B cell (primary cell): Measurements from ENCODE around the gene GIMAP5. TPM values are rescaled to one million over a fixed set of nuclear protein-coding genes. Genes with fewer than 3 reads are reported as not detected.

Source experiments
- ATAC-seq: fragments of 200-7000 bp; cut with Tn5 transposase; one replicate; pipeline ENCODE4 v1.10.0; 2021; ENCODE audit warnings: low read depth, mild to moderate bottlenecking, moderate number of reproducible peaks, moderate library complexity
- CTCF ChIA-PET: fragments of 350-600 bp; sonication (Branson Sonifier 250); formaldehyde crosslinking; loops from one replicate; lab custom pipeline; 2021; ENCODE audit warnings: antibody characterized with exemption, inconsistent platforms; lab: Charles Lee
- POLR2A ChIA-PET: fragments of 350-600 bp; sonication (Branson Sonifier 250); formaldehyde crosslinking; loops from one replicate; lab custom pipeline; 2021; ENCODE audit warnings: antibody characterized with exemption; lab: Charles Lee
- DNase-seq: peaks from one replicate; pipeline ENCODE4 v3.0.0; 2013
- H2AFZ ChIP-seq: 2 replicates; pipeline ENCODE4 v1.6.1; 2012; ENCODE audit warnings: mild to moderate bottlenecking, low read depth, low read length; ENCODE audit not compliant: insufficient read depth, poor library complexity, severe bottlenecking
- H3K27ac ChIP-seq, 2 donors: 1 replicate in 1 of 2; 2 replicates in 1 of 2; pipeline ENCODE4 v1.5.1; 2012 to 2013; ENCODE audit warnings: low read length in 2 of 2, mild to moderate bottlenecking in 2 of 2, moderate library complexity in 1 of 2
- H3K27me3 ChIP-seq, 4 experiments: fragments of 200-600 bp in 1 of 4; sonication (generic) in 1 of 4; replicated peaks in 1 of 4; 1 replicate in 2 of 4; 2 replicates in 2 of 4; pipeline versions ENCODE4 v1.6.1 to v1.7.0; 2013 to 2016; ENCODE audit warnings: low read length in 3 of 4, mild to moderate bottlenecking in 2 of 4, mixed read lengths in 1 of 4, moderate library complexity in 1 of 4; ENCODE audit not compliant: insufficient read depth in 4 of 4, control insufficient read depth in 3 of 4; ENCODE audit errors: control extremely low read depth in 1 of 4
- H3K36me3 ChIP-seq, 2 experiments: replicated peaks in 1 of 2; 1 replicate in 1 of 2; 2 replicates in 1 of 2; pipeline versions ENCODE4 v1.6.1 to v1.7.1; 2013; ENCODE audit warnings: low read length in 1 of 2; ENCODE audit not compliant: insufficient read depth in 2 of 2, control insufficient read depth in 1 of 2; ENCODE audit errors: control extremely low read depth in 1 of 2, extremely low read depth in 1 of 2
- H3K4me1 ChIP-seq, 2 donors: fragments of 200-600 bp in 1 of 2; sonication (generic) in 1 of 2; 1 replicate in 1 of 2; 2 replicates in 1 of 2; pipeline versions ENCODE4 v1.5.1 to v1.6.1; 2013 to 2017; ENCODE audit warnings: low read length in 2 of 2; ENCODE audit not compliant: control insufficient read depth in 2 of 2, insufficient read depth in 2 of 2
- H3K4me2 ChIP-seq: replicated peaks from 2 replicates; pipeline ENCODE3; 2012; ENCODE audit warnings: mild to moderate bottlenecking, low read depth, low read length; ENCODE audit not compliant: poor library complexity, severe bottlenecking
- H3K4me3 ChIP-seq, 5 experiments: fragments of 200-600 bp in 1 of 5; sonication (generic) in 1 of 5; 1 replicate in 3 of 5; 2 replicates in 2 of 5; pipeline versions ENCODE4 v1.5.1 to v1.7.0; 2011 to 2016; ENCODE audit warnings: low read length in 4 of 5, mild to moderate bottlenecking in 4 of 5, low read depth in 2 of 5, control low read depth in 1 of 5, moderate library complexity in 1 of 5; ENCODE audit not compliant: insufficient read depth in 1 of 5; ENCODE audit errors: control extremely low read depth in 1 of 5, extremely low read depth in 1 of 5
- H3K79me2 ChIP-seq: fragments of 200-600 bp; sonication (generic); one replicate; pipeline ENCODE4 v1.6.0; 2016; ENCODE audit warnings: low read length; ENCODE audit not compliant: control insufficient read depth, insufficient read depth
- H3K9ac ChIP-seq: fragments of 200-600 bp; sonication (generic); 2 replicates; pipeline ENCODE4 v1.6.1; 2017; ENCODE audit warnings: mild to moderate bottlenecking, low read length, moderate library complexity
- H3K9me3 ChIP-seq, 3 donors: one replicate each; pipeline versions ENCODE4 v1.6.1 to v1.7.1; 2013; ENCODE audit warnings: low read length in 2 of 3; ENCODE audit not compliant: control insufficient read depth in 2 of 3, insufficient read depth in 1 of 3; ENCODE audit errors: control extremely low read depth in 1 of 3
- H4K20me1 ChIP-seq: 2 replicates; pipeline ENCODE4 v1.6.0; 2012; ENCODE audit warnings: mild to moderate bottlenecking, low read length; ENCODE audit not compliant: insufficient read depth, control insufficient read depth, poor library complexity, severe bottlenecking
- H3K27ac Mint-ChIP-seq: one replicate; pipeline ENCODE4 v1.8.0; 2021; ENCODE audit warnings: mixed read lengths
- H3K27me3 Mint-ChIP-seq: one replicate; pipeline ENCODE4 v1.8.0; 2021; ENCODE audit warnings: mixed read lengths
- H3K4me1 Mint-ChIP-seq: one replicate; pipeline ENCODE4 v1.8.0; 2021; ENCODE audit warnings: mixed read lengths
- H3K4me3 Mint-ChIP-seq: one replicate; pipeline ENCODE4 v1.8.0; 2021; ENCODE audit warnings: mixed read lengths
- H3K9me3 Mint-ChIP-seq: one replicate; pipeline ENCODE4 v1.8.0; 2022; ENCODE audit warnings: mixed read lengths; ENCODE audit not compliant: insufficient read depth
- EZH2 ChIP-seq: IDR thresholded peaks from 2 replicates; pipeline ENCODE4 v1.6.1; 2012; ENCODE audit warnings: borderline replicate concordance, low read depth, mild to moderate bottlenecking, moderate library complexity, low read length; ENCODE audit not compliant: insufficient read depth, poor library complexity, severe bottlenecking
- WGBS: methylation state at CpG from one replicate; pipeline ENCODE4 v1.1.5; 2013; ENCODE audit warnings: missing lambda C conversion rate; ENCODE audit not compliant: insufficient coverage; 5-methylcytosine and 5-hydroxymethylcytosine counted together
- intact Hi-C: fragments of 100-400 bp; cut with micrococcal nuclease; formaldehyde crosslinking; loops from one replicate; pipeline ENCODE4 v1.10.0; 2022
- polyA plus RNA-seq: library from polyadenylated mRNA; depleted of rRNA; stranded (reverse); fragments of >200 nt; gene quantifications from 2 replicates; pipeline ENCODE4 v1.2.3, GENCODE V29; 2012
- total RNA-seq, 2 donors: library from RNA; stranded (reverse); fragments of 120-200 nt in 1 of 2; gene quantifications; 1 replicate in 1 of 2; 2 replicates in 1 of 2; pipeline versions ENCODE4 v1.2.3 to v1.2.4, GENCODE V29; 2013 to 2022
- TF ChIP-seq, protein P1 (sequence below): fragments of 200-600 bp; IDR thresholded peaks from one replicate; pipeline ENCODE4 v1.8.0; 2022; ENCODE audit warnings: antibody characterized with exemption, mild to moderate bottlenecking

GIMAP5 gene
- total and polyA plus RNA-seq, 2 donors (not counting 1 experiment from before 2014, with no cell fraction given), result 0.27 to 0.40 TPM

DNA sequence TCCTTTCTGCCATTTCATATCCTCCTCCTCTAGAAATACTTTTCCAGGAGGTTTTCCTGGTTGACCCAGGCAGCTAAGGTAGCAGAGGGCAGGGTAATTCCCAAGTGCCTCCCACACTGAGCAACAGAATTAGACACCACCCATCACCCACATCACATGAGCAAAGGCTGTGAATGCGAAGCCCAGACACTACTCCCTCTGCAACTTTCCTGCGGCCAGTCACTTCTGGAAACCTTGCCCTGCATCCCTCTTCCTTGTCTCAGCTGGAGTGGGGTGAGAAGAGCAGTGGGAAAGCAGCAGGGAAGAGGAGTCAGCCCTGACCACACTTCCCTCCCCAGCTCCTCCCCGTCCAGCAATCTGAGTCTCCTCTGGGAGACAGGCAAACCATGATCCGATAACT lies 47.7 kb downstream of the GIMAP5 start:
- H3K9me3 ChIP-seq, result no peaks in the 10 kb centered on the region
- no peaks in the 10 kb centered on the region for H4K20me1 ChIP-seq
- H3K79me2 ChIP-seq, result no peaks in the 10 kb centered on the region
- H3K4me2 ChIP-seq, result no peak overlapping the region
- H3K9ac ChIP-seq, result no peak overlapping the region
- peaks cover 0 to 8% of the 10 kb centered on the region in 2 donors for H3K4me1 ChIP-seq
- Mint-ChIP-seq H3K27me3 (peaks cover 15% of the 10 kb centered on the region), H3K27ac (no peak overlapping the region), H3K4me1 (peaks cover 8% of the 10 kb centered on the region), H3K9me3 (no peaks in the 10 kb centered on the region), H3K4me3 (no peak overlapping the region)
- CTCF ChIA-PET, result no interaction called here
- DNase-seq (no peak), ATAC-seq (no peak)
- POLR2A ChIA-PET, result no interaction called here
- no peak overlapping the region for H3K4me3 ChIP-seq
- no peaks in the 10 kb centered on the region for H3K27me3 ChIP-seq
- H3K27ac ChIP-seq, result no peak overlapping the region
- intact Hi-C loops, result no loop called here
- no peak for TF ChIP-seq EZH2
- TF ChIP-seq, protein P1, sequence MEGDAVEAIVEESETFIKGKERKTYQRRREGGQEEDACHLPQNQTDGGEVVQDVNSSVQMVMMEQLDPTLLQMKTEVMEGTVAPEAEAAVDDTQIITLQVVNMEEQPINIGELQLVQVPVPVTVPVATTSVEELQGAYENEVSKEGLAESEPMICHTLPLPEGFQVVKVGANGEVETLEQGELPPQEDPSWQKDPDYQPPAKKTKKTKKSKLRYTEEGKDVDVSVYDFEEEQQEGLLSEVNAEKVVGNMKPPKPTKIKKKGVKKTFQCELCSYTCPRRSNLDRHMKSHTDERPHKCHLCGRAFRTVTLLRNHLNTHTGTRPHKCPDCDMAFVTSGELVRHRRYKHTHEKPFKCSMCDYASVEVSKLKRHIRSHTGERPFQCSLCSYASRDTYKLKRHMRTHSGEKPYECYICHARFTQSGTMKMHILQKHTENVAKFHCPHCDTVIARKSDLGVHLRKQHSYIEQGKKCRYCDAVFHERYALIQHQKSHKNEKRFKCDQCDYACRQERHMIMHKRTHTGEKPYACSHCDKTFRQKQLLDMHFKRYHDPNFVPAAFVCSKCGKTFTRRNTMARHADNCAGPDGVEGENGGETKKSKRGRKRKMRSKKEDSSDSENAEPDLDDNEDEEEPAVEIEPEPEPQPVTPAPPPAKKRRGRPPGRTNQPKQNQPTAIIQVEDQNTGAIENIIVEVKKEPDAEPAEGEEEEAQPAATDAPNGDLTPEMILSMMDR, result no peak
- no peak overlapping the region for H2AFZ ChIP-seq
- WGBS, result 100% methylated on average over 1 of the region's 4 CpGs
- no peaks in the 10 kb centered on the region for H3K36me3 ChIP-seq

DNA sequence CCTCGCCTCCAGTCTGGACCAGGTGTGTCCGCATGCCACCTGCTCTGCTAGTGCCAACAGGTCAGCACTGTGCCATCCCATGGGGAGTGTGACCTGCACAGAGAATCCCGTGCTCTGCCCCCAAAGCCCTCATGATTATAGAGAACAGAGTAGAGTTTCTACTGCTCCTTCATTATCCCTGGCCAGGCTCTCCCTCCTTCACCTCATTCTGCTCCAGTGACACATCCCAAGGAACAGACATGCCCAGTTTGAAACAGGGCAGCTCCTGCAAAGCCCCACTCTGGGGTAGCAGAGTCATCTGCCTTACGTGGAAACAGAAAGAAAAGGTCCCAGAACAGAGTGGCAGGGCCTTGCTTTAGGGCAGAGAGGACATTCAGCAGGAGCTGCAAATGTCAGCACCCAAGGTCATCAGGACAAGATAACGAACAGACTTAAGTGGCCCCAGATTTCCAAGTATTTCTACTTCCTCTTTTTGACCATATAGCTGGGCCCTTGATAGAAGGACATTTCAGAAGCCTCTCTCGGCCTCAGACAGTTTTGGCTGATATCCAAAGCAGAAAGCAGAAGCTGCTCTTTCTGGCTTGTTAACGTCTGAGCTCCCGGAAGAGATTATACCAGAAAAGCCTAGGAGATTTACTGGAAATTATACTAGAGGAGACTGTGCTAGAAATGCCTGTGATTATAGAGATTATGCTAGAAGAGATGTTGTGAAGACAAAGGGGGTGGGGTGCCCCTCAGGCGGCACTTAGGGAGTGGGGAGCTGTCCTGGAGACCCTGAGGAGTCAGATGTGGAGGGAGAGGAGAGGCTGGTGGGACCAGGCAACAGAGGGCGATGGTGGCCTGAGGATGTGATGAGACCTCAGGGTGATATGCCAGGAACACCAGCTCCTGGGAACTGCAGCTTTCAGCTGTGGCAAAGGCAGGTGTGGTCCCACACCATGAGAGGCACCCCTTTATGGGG lies 50.4 kb downstream of the GIMAP5 start:
- Histone ChIP-seq H3K4me1 (peaks cover 0 to 8% of the 10 kb centered on the region in 2 donors), H4K20me1 (no peaks in the 10 kb centered on the region), H3K27me3 (peaks cover 0 to 2% (median 0%) of the 10 kb centered on the region in 4 experiments), H3K4me3 (no peak overlapping the region), H2AFZ (no peak overlapping the region), H3K9me3 (no peaks in the 10 kb centered on the region), H3K27ac (no peak overlapping the region), H3K79me2 (no peaks in the 10 kb centered on the region), H3K4me2 (peak overlapping the region; percentile 34), H3K36me3 (no peaks in the 10 kb centered on the region), H3K9ac (no peak overlapping the region)
- 38% methylated on average over 10 of the region's 10 CpGs for WGBS
- intact Hi-C loops, result no loop called here
- CTCF ChIA-PET, result interaction anchor here (1.6 kb wide), 1 partner anchor 9 kb away, joined by 9 read pairs; no protein-coding TSS in a partner anchor
- H3K27me3 Mint-ChIP-seq, result peaks cover 12% of the 10 kb centered on the region
- peaks cover 8% of the 10 kb centered on the region for H3K4me1 Mint-ChIP-seq
- no peak for TF ChIP-seq EZH2
- TF ChIP-seq, protein P1, result no peak
- no peak overlapping the region for H3K4me3 Mint-ChIP-seq
- no peak overlapping the region for H3K27ac Mint-ChIP-seq
- no peaks in the 10 kb centered on the region for H3K9me3 Mint-ChIP-seq
- ATAC-seq, result no peak
- POLR2A ChIA-PET, result no interaction called here
- no peak for DNase-seq
